ENCODE measurements around the gene SPTB. TPM values are rescaled to one million over a fixed set of nuclear protein-coding genes. Genes with fewer than 3 reads are reported as not detected.

SPTB gene
- total RNA-seq, 1 donor from 2014 or later, result 3.0 TPM

DNA sequence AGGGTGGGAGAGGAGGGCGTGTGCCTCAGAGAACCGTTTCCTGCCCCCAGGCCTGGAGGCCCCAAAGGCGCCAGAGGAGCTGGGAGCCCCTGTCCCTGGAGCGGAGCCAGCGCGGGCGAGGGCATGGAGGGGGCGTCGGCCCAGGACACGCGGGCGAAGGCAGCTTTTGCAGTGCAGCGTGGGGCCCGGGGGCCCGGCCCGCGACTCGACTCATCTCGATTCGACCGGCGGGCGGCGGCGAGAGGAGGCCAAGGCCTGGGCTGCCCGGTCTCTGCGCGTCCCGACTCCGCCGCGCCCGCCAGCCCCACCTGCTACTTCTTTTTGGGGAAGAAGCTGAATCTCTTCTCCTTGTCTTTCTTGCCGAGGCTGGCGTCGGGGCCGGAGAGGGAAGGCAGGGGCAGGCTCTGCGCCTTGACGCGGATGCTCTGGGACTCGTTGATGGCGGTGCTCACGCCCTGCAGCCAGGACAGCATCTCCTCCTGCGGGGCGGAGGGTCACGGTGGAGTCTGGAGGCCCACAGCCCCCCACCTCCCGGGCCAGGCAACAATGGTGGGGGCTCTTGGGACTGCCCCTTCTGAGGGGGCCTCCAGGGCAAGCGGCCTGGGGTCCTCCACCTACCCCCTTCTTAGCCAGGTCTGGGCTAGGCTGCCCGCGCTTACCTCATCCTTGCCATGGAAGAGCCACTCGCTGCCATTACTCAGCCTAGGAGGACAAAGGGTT is 130.6 kb downstream of the SPTB start:
- intact Hi-C loops (cut with DNase I), result no loop called here
- no peak overlapping the region for H3K27ac ChIP-seq
- no peaks in the 10 kb centered on the region for H3K9me3 ChIP-seq
- DNase-seq (no peak), ATAC-seq (no peak)
- H3K4me3 ChIP-seq, result no peak overlapping the region
- H3K27me3 ChIP-seq, result no peaks in the 10 kb centered on the region
- peaks cover 12% of the 10 kb centered on the region for H3K4me1 ChIP-seq
- H3K36me3 ChIP-seq, result no peaks in the 10 kb centered on the region
- TF ChIP-seq, protein P1, sequence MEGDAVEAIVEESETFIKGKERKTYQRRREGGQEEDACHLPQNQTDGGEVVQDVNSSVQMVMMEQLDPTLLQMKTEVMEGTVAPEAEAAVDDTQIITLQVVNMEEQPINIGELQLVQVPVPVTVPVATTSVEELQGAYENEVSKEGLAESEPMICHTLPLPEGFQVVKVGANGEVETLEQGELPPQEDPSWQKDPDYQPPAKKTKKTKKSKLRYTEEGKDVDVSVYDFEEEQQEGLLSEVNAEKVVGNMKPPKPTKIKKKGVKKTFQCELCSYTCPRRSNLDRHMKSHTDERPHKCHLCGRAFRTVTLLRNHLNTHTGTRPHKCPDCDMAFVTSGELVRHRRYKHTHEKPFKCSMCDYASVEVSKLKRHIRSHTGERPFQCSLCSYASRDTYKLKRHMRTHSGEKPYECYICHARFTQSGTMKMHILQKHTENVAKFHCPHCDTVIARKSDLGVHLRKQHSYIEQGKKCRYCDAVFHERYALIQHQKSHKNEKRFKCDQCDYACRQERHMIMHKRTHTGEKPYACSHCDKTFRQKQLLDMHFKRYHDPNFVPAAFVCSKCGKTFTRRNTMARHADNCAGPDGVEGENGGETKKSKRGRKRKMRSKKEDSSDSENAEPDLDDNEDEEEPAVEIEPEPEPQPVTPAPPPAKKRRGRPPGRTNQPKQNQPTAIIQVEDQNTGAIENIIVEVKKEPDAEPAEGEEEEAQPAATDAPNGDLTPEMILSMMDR (IDR thresholded peaks at IDR 0.05), result no peak

DNA sequence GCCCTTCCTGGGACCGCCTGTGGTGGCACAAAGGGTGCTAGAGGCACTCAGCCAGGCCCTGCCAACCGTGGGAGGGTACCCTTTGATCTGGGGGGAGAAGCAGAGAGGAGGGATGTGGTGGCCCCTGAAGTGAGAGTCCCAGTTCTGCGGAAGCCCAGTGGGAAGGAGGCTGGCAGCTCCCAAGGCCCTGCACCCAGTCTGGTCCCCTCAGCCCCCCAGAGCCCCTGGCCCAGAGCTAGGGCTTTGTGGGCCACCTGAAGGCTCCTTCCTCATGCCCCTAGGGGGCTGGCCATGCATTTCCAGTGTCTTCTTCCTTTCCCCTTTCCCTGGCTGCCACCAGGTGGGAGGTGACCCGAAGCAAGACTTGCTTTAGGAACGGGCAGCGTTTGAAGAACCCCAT is 131.2 kb downstream of the SPTB start:
- Histone ChIP-seq H3K27me3 (no peaks in the 10 kb centered on the region), H3K27ac (no peak overlapping the region), H3K4me3 (no peak overlapping the region), H3K4me1 (peaks cover 12% of the 10 kb centered on the region), H3K9me3 (no peaks in the 10 kb centered on the region), H3K36me3 (peaks cover 1% of the 10 kb centered on the region)
- no peak for ATAC-seq
- intact Hi-C loops (cut with DNase I), result no loop called here
- TF ChIP-seq, protein P1 (IDR thresholded peaks at IDR 0.05), result no peak
- DNase-seq, result no peak

DNA sequence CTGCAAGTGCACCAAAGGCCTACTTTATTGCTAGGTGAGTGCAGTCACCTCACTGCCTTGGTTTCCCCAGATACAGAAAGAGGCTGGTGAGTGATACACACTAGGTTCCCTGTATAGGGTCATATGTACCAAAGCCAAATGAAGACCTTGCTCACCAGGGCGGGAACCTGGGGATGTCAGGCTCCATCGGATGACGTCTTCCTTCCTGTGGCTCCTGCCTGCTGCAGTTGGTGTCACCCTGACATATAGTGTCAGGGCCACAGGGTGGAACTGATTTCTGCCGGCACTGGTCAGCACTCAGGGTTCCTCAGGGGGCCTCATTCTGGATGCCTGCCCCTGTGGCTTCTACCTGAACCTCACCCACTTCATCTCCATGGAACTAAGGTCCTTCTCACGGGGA is 132.4 kb downstream of the SPTB start:
- no peak for ATAC-seq

DNA sequence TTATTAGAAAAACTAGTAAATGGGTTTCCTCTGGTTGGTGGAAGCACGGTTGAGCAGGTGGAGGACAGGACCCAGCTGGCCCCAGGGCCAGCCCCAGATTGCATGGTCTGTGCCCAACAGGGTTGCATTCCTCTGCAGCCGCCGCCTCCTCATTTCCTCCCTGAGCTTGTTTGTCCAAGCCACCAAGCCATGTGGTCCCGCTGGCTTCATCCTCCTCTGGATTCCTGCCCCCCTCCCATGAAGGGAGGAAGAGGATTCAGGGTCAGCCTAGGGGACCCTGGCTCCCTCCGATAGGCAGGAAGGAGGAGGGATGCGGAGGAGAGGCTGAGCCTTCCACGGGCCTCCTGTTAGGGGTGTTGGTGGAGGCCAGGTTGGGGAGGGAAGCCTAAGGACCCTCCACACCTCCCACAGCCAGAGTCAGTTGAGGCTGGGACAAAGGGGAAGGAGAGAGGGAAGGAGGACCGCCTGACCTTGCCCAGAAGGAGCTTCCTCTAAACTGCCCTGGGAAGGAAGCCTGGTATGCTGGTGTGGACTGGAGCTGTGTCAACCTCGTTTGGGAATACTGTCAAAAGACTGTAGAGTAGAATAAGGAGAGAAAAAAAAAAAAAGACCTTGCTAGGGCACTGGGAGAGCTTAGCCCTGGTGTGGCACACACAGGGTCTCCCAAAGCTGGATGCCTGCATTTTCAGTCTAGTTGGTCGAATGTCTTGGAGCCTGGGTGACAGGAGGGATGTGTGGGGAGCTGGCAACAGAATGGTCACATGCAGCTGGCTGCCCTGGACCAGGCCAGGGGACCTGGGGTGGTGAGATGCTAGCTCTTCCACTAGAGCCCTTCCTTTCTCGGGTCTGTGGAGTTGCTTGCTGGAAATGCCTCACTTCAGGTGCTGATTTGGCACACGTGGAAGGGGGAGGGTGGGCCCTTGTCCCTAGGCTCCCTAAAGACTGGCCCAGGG is 133.1 kb downstream of the SPTB start:
- DNase-seq, result no peak
- peak; percentile 37 for ATAC-seq
- H3K4me3 ChIP-seq, result no peak overlapping the region
- no peaks in the 10 kb centered on the region for H3K27me3 ChIP-seq
- peaks cover 20% of the 10 kb centered on the region for H3K36me3 ChIP-seq
- no peak overlapping the region for H3K27ac ChIP-seq
- peaks cover 12% of the 10 kb centered on the region for H3K4me1 ChIP-seq
- TF ChIP-seq, protein P1 (IDR thresholded peaks at IDR 0.05), result no peak
- H3K9me3 ChIP-seq, result no peaks in the 10 kb centered on the region
- intact Hi-C loops (cut with DNase I), result no loop called here

More for the DNA sequence above, 132.4 kb downstream of the SPTB start:
- Histone ChIP-seq H3K9me3 (no peaks in the 10 kb centered on the region), H3K27me3 (no peaks in the 10 kb centered on the region), H3K36me3 (peaks cover 13% of the 10 kb centered on the region), H3K4me1 (peaks cover 12% of the 10 kb centered on the region), H3K27ac (no peak overlapping the region), H3K4me3 (no peak overlapping the region)
- TF ChIP-seq, protein P1 (IDR thresholded peaks at IDR 0.05), result no peak
- intact Hi-C loops (cut with DNase I), result no loop called here
- no peak for DNase-seq

DNA sequence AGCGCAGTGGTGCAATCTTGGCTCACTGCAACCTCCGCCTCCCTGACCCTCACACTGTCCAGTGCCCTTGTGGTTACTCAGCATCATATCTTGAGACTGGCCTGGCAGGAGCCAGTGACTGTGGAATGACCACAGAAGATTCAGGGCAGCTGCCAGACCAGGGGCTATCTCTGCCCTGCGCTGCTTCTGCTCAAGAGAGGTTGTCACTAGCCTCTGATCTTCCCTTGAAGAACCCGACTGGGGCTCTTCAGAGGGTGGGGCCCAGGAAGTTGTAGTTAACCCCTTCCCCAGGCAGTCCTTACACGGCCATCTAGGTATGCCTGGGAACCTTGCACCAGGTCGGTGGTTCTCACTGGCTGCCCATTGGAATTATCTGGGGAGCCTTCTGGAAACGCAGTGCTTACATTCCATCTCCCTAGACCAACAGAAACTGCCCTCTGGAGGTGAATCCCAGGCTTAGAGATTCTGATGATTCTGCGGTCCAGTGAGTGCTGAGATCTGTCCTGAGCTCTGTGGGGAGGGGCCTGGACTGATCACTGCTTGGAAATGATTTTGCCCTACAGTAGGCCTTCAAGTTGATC is 134.1 kb downstream of the SPTB start:
- intact Hi-C loops (cut with DNase I), result no loop called here
- H3K27ac ChIP-seq, result no peak overlapping the region

More for the DNA sequence above, 134.1 kb downstream of the SPTB start:
- DNase-seq, result no peak
- Histone ChIP-seq H3K27me3 (no peaks in the 10 kb centered on the region), H3K4me3 (no peak overlapping the region), H3K9me3 (no peaks in the 10 kb centered on the region), H3K36me3 (peaks cover 29% of the 10 kb centered on the region), H3K4me1 (peaks cover 12% of the 10 kb centered on the region)
- ATAC-seq, result no peak
- TF ChIP-seq, protein P1 (IDR thresholded peaks at IDR 0.05), result no peak
